ENCODE data around the gene NBL1.
"Not testable (repeated sequence)": the region's sequence is repeated elsewhere in the genome, so short reads cannot be mapped to it uniquely, and the experiment has no call there.

The NBL1 gene

DNA sequence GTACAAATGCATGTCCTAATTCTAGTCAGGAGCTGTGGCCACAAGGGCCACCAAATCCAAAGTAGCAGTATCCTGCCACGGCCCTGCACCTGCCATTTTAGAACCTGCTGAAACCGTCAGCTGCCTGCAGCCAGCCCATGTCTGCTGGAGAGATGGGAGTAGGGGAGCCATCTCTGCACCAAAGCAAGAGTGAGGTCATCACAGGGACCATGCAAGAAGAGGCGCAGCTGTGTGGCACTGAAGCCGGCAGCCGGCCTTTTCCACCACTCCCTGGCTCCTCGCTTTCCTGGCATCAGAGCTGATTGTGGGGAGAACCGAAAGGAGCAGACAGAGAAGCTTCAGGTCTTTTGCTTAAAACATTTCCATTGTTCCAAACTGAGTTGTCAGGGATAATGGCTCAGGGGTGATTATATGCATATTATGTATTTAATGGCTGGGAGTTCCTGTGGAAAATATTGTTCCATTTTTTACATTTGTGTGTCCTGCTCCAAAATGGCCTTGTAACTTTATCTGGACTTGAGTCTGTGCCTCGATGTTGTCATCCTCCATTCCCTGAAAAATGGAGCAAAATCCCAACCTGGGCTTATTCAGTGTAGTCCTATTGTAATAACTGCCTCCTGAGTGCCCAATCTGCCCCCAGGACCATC, 18.7 kb upstream of the NBL1 start:
- H3K9me3 ChIP-seq (ENCODE audit: insufficient read depth, low read depth, low read length), result no peaks in the 10 kb centered on the region

DNA sequence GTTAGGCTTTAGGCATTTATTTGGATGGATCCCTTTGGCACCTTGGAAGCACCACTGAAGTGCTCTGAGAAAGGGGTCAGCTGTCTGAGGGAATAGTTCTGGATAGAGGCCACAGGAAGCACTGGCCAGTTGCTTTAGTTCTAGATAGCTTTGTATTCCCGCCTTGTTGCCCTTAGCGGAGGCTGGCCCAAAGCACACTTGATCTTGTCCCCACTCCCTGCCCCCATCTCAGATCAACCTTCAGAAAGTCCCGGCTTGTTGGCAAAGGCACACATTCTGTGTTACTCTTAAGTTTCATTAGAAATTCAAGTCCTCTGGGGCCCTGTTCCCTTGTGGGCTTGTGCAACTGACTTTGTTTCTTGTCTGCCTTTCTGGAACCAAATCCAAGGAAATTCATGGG, 15.2 kb upstream of the NBL1 start:
- peaks cover 37% of the 10 kb centered on the region for H3K36me3 ChIP-seq (ENCODE audit: insufficient read depth, low read depth, low read length)
- H3K4me3 ChIP-seq (ENCODE audit: low read length), result no peak overlapping the region
- H3K27ac ChIP-seq (ENCODE audit: low read length), result no peak overlapping the region
- no peak overlapping the region for H3K9ac ChIP-seq (ENCODE audit: low read depth, low read length)
- no peaks in the 10 kb centered on the region for H3K9me3 ChIP-seq (ENCODE audit: insufficient read depth, low read depth, low read length)
- no peaks in the 10 kb centered on the region for H3K27me3 ChIP-seq (ENCODE audit: insufficient read depth, low read length)
- H3K4me1 ChIP-seq (ENCODE audit: insufficient read depth, low read length), result peaks cover 13% of the 10 kb centered on the region

More for the DNA sequence above, 18.7 kb upstream of the NBL1 start:
- H3K4me1 ChIP-seq (ENCODE audit: insufficient read depth, low read length), result peaks cover 13% of the 10 kb centered on the region
- no peak overlapping the region for H3K9ac ChIP-seq (ENCODE audit: low read depth, low read length)
- H3K36me3 ChIP-seq (ENCODE audit: insufficient read depth, low read depth, low read length), result peaks cover 51% of the 10 kb centered on the region
- H3K4me3 ChIP-seq (ENCODE audit: low read length), result no peak overlapping the region
- no peaks in the 10 kb centered on the region for H3K27me3 ChIP-seq (ENCODE audit: insufficient read depth, low read length)
- H3K27ac ChIP-seq (ENCODE audit: low read length), result no peak overlapping the region

DNA sequence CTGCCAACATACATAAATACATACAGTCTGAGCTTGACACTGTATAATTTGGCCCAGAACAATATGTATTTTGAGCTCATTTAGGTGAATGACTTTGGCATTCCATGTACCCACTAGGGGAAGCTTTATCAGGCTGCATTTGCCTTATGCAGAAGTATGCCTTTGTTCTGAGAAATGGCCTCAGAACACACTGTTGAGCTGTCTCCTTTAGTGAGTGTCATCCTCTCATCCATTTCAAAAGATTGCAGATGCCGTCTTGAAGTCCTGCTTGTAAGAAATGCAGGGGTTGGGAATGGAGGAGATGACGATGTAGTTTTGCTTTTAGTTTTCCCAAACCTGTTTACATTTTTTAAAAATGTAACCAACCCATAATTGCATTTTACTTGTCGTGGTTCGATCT, 14.8 kb upstream of the NBL1 start:
- Histone ChIP-seq H3K36me3 (ENCODE audit: insufficient read depth, low read depth, low read length) (peaks cover 35% of the 10 kb centered on the region), H3K4me3 (ENCODE audit: low read length) (no peak overlapping the region), H3K27ac (ENCODE audit: low read length) (no peak overlapping the region), H3K4me1 (ENCODE audit: insufficient read depth, low read length) (peaks cover 13% of the 10 kb centered on the region), H3K9me3 (ENCODE audit: insufficient read depth, low read depth, low read length) (no peaks in the 10 kb centered on the region), H3K27me3 (ENCODE audit: insufficient read depth, low read length) (no peaks in the 10 kb centered on the region), H3K9ac (ENCODE audit: low read depth, low read length) (no peak overlapping the region)

DNA sequence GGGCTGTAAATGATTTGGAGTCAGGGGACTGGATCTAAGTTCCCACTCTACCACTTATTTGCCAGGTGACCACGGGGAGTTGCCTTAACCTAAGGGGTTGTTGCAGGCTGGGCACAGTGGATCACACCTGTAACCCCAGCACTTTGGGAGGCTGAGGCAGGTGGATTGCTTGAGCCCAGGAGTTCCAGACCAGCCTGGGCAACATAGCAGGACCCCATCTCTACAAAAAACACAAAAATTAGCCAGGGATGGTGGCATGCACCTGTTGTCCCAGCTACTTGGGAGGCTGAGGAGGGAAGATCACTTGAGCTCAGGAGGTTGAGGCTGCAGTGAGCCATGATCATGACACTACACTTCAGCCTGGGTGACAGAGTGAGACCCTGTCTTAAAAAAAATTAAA, 13.9 kb upstream of the NBL1 start:
- not testable (repeated sequence) for H3K27ac ChIP-seq (ENCODE audit: low read length); H3K27me3 ChIP-seq (ENCODE audit: insufficient read depth, low read length); H3K9ac ChIP-seq (ENCODE audit: low read depth, low read length); H3K9me3 ChIP-seq (ENCODE audit: insufficient read depth, low read depth, low read length); H3K4me3 ChIP-seq (ENCODE audit: low read length)
- H3K4me1 ChIP-seq (ENCODE audit: insufficient read depth, low read length), result peaks cover 13% of the 10 kb centered on the region
- peaks cover 26% of the 10 kb centered on the region for H3K36me3 ChIP-seq (ENCODE audit: insufficient read depth, low read depth, low read length)

- H3K4me3 ChIP-seq (ENCODE audit: low read length), result no peak overlapping the region
- peaks cover 20% of the 10 kb centered on the region for H3K36me3 ChIP-seq (ENCODE audit: insufficient read depth, low read depth, low read length)
- H3K9me3 ChIP-seq (ENCODE audit: insufficient read depth, low read depth, low read length), result no peaks in the 10 kb centered on the region
- peaks cover 13% of the 10 kb centered on the region for H3K4me1 ChIP-seq (ENCODE audit: insufficient read depth, low read length)
- H3K27ac ChIP-seq (ENCODE audit: low read length), result no peak overlapping the region
- no peak overlapping the region for H3K9ac ChIP-seq (ENCODE audit: low read depth, low read length)
- no peaks in the 10 kb centered on the region for H3K27me3 ChIP-seq (ENCODE audit: insufficient read depth, low read length)
Measured at GRCh38 chr1:19630720-19631395, 13.3 kb upstream of the NBL1 start.

DNA sequence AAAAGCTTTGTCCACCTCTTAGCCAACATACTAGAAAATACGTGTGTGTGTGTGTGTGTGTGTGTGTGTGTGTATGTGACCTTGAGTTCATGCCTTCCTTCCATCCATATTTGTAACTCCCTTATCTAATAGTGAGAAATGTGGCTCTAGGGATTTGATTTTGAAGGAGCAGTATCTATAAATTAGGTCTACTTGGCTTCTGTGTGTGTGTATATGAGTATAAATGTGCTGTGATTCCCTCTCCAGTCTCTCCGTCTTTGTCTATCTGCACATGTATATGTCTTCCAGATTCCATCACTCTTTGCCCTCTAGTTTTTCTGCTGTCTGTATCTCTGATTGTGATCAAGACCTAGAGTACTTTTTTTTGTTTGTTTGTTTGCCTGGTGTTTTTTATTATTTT, 11.9 kb upstream of the NBL1 start:
- H3K27me3 ChIP-seq (ENCODE audit: insufficient read depth, low read length), result no peaks in the 10 kb centered on the region
- H3K27ac ChIP-seq (ENCODE audit: low read length), result no peak overlapping the region
- H3K36me3 ChIP-seq (ENCODE audit: insufficient read depth, low read depth, low read length), result peaks cover 6% of the 10 kb centered on the region

GRCh38 chr1:19633106-19633505, 11.0 kb upstream of the NBL1 start:
- no peak overlapping the region for H3K9ac ChIP-seq (ENCODE audit: low read depth, low read length)
- H3K36me3 ChIP-seq (ENCODE audit: insufficient read depth, low read depth, low read length), result no peaks in the 10 kb centered on the region
- peaks cover 13% of the 10 kb centered on the region for H3K4me1 ChIP-seq (ENCODE audit: insufficient read depth, low read length)
- no peaks in the 10 kb centered on the region for H3K9me3 ChIP-seq (ENCODE audit: insufficient read depth, low read depth, low read length)
- H3K27me3 ChIP-seq (ENCODE audit: insufficient read depth, low read length), result no peaks in the 10 kb centered on the region
- no peak overlapping the region for H3K27ac ChIP-seq (ENCODE audit: low read length)
- no peak overlapping the region for H3K4me3 ChIP-seq (ENCODE audit: low read length)

More for the DNA sequence above, 11.9 kb upstream of the NBL1 start:
- no peaks in the 10 kb centered on the region for H3K9me3 ChIP-seq (ENCODE audit: insufficient read depth, low read depth, low read length)
- H3K9ac ChIP-seq (ENCODE audit: low read depth, low read length), result no peak overlapping the region
- no peak overlapping the region for H3K4me3 ChIP-seq (ENCODE audit: low read length)
- H3K4me1 ChIP-seq (ENCODE audit: insufficient read depth, low read length), result peaks cover 13% of the 10 kb centered on the region

GRCh38 chr1:19635064-19635463, 9.0 kb upstream of the NBL1 start:
- not testable (repeated sequence) for H3K9ac ChIP-seq (ENCODE audit: low read depth, low read length); H3K4me3 ChIP-seq (ENCODE audit: low read length); H3K27me3 ChIP-seq (ENCODE audit: insufficient read depth, low read length); H3K36me3 ChIP-seq (ENCODE audit: insufficient read depth, low read depth, low read length); H3K27ac ChIP-seq (ENCODE audit: low read length); H3K9me3 ChIP-seq (ENCODE audit: insufficient read depth, low read depth, low read length); H3K4me1 ChIP-seq (ENCODE audit: insufficient read depth, low read length)

- Histone ChIP-seq H3K4me1 (ENCODE audit: insufficient read depth, low read length) (0 out of 2 replicates have a peak, but pooled peaks cover 5% of the 10 kb centered on the region), H3K9me3 (ENCODE audit: insufficient read depth, low read depth, low read length) (no peaks in the 10 kb centered on the region), H3K27me3 (ENCODE audit: insufficient read depth, low read length) (no peaks in the 10 kb centered on the region), H3K27ac (ENCODE audit: low read length) (no peak overlapping the region), H3K4me3 (ENCODE audit: low read length) (no peak overlapping the region), H3K36me3 (ENCODE audit: insufficient read depth, low read depth, low read length) (no peaks in the 10 kb centered on the region), H3K9ac (ENCODE audit: low read depth, low read length) (no peak overlapping the region)
Measured at GRCh38 chr1:19635646-19636045, 8.5 kb upstream of the NBL1 start.

GRCh38 chr1:19636065-19636464, 8.0 kb upstream of the NBL1 start:
- H3K9ac ChIP-seq (ENCODE audit: low read depth, low read length), result no peak overlapping the region
- no peak overlapping the region for H3K27ac ChIP-seq (ENCODE audit: low read length)
- H3K27me3 ChIP-seq (ENCODE audit: insufficient read depth, low read length), result peaks cover 4% of the 10 kb centered on the region
- H3K4me1 ChIP-seq (ENCODE audit: insufficient read depth, low read length), result 0 out of 2 replicates have a peak, but pooled peaks cover 5% of the 10 kb centered on the region
- H3K36me3 ChIP-seq (ENCODE audit: insufficient read depth, low read depth, low read length), result no peaks in the 10 kb centered on the region
- H3K4me3 ChIP-seq (ENCODE audit: low read length), result no peak overlapping the region
- no peaks in the 10 kb centered on the region for H3K9me3 ChIP-seq (ENCODE audit: insufficient read depth, low read depth, low read length)

- not testable (repeated sequence) for H3K36me3 ChIP-seq (ENCODE audit: insufficient read depth, low read depth, low read length); H3K4me3 ChIP-seq (ENCODE audit: low read length); H3K9me3 ChIP-seq (ENCODE audit: insufficient read depth, low read depth, low read length); H3K4me1 ChIP-seq (ENCODE audit: insufficient read depth, low read length); H3K27ac ChIP-seq (ENCODE audit: low read length); H3K9ac ChIP-seq (ENCODE audit: low read depth, low read length)
- peaks cover 11% of the 10 kb centered on the region for H3K27me3 ChIP-seq (ENCODE audit: insufficient read depth, low read length)
Measured at GRCh38 chr1:19636749-19637148, 7.4 kb upstream of the NBL1 start.

GRCh38 chr1:19637606-19638005, 6.5 kb upstream of the NBL1 start:
- Histone ChIP-seq H3K27me3 (ENCODE audit: insufficient read depth, low read length) (peaks cover 19% of the 10 kb centered on the region), H3K4me1 (ENCODE audit: insufficient read depth, low read length) (0 out of 2 replicates have a peak, but pooled peaks cover 5% of the 10 kb centered on the region), H3K36me3 (ENCODE audit: insufficient read depth, low read depth, low read length) (no peaks in the 10 kb centered on the region), H3K27ac (ENCODE audit: low read length) (no peak overlapping the region), H3K4me3 (ENCODE audit: low read length) (no peak overlapping the region), H3K9ac (ENCODE audit: low read depth, low read length) (no peak overlapping the region), H3K9me3 (ENCODE audit: insufficient read depth, low read depth, low read length) (no peaks in the 10 kb centered on the region)
